Gastrocnemius medialis (tissue), 4 donors: ENCODE data around the gene REEP1. TPM values are rescaled to one million over a fixed set of nuclear protein-coding genes. Genes with fewer than 3 reads are reported as not detected.

Experiments
- ATAC-seq, 2 donors: fragments of 150-250 bp; one replicate each; pipeline ENCODE4 v1.9.1; 2016
- DNase-seq, 2 donors: peaks; one replicate each; pipeline ENCODE4 v3.0.0-alpha.2; 2019
- H3K27ac ChIP-seq, 4 donors: fragments of 200-600 bp; sonication (generic); 1 replicate in 1 of 4; 2 replicates in 3 of 4; pipeline ENCODE4 v1.5.1; 2016 to 2018; ENCODE audit warnings: mild to moderate bottlenecking in 2 of 4, moderate library complexity in 1 of 4
- H3K27me3 ChIP-seq, 3 donors: fragments of 200-600 bp; sonication (generic) in 2 of 3; 1 replicate in 1 of 3; 2 replicates in 2 of 3; pipeline versions ENCODE4 v1.5.1 to v1.6.0; 2016 to 2019; ENCODE audit warnings: mild to moderate bottlenecking in 1 of 3, moderate library complexity in 1 of 3
- H3K36me3 ChIP-seq, 2 donors: fragments of 200-600 bp; sonication (generic) in 1 of 2; one replicate each; pipeline ENCODE4 v1.5.1; 2017 to 2018
- H3K4me1 ChIP-seq, 2 donors: fragments of 200-600 bp; sonication (generic) in 1 of 2; one replicate each; pipeline ENCODE4 v1.5.1; 2016 to 2017; ENCODE audit warnings: mild to moderate bottlenecking in 2 of 2
- H3K4me3 ChIP-seq, 4 donors: fragments of 200-600 bp; sonication (generic) in 3 of 4; 1 replicate in 1 of 4; 2 replicates in 3 of 4; pipeline ENCODE4 v1.5.1; 2016 to 2019; ENCODE audit warnings: mild to moderate bottlenecking in 2 of 4
- H3K9me3 ChIP-seq, 3 donors: fragments of 200-600 bp; sonication (generic) in 2 of 3; 1 replicate in 1 of 3; 2 replicates in 2 of 3; pipeline ENCODE4 v1.5.1; 2016 to 2019
- CTCF ChIP-seq, 5 experiments: fragments of 450-650 bp in 3 of 5; fragments of 200-600 bp in 2 of 5; sonication (generic) in 2 of 5; IDR thresholded peaks in 4 of 5; conservative IDR thresholded peaks in 1 of 5; 1 replicate in 4 of 5; 2 replicates in 1 of 5; pipeline ENCODE4 v1.5.1; 2016 to 2019; ENCODE audit warnings: antibody characterized with exemption in 5 of 5, mild to moderate bottlenecking in 3 of 5, moderate library complexity in 3 of 5
- POLR2A ChIP-seq, 2 donors: fragments of 450-650 bp; IDR thresholded peaks; one replicate each; pipeline ENCODE4 v1.6.1; 2017; ENCODE audit warnings: antibody characterized with exemption in 2 of 2, mild to moderate bottlenecking in 2 of 2, moderate library complexity in 2 of 2
- in situ Hi-C, 4 donors: fragments of 200-750 bp; cut with MboI; loops; one replicate each; pipeline versions ENCODE4 v1.15.0 to v1.8.0; 2017; ENCODE audit warnings: low sequenced_read_pairs in 4 of 4
- intact Hi-C: fragments of 100-400 bp; cut with DNase I; formaldehyde crosslinking; loops from one replicate; pipeline ENCODE4 v1.15.1; 2023; ENCODE audit warnings: low total_unique reads
- total RNA-seq, 4 donors: library from RNA; depleted of rRNA; stranded (reverse); fragments of >200 nt; gene quantifications; one replicate each; pipeline versions ENCODE4 v1.1.0 to v1.2.3, GENCODE V29; 2016

The REEP1 gene
- total RNA-seq, 4 donors from 2014 or later = 4.2 to 16.0 (median 6.3) TPM

DNA sequence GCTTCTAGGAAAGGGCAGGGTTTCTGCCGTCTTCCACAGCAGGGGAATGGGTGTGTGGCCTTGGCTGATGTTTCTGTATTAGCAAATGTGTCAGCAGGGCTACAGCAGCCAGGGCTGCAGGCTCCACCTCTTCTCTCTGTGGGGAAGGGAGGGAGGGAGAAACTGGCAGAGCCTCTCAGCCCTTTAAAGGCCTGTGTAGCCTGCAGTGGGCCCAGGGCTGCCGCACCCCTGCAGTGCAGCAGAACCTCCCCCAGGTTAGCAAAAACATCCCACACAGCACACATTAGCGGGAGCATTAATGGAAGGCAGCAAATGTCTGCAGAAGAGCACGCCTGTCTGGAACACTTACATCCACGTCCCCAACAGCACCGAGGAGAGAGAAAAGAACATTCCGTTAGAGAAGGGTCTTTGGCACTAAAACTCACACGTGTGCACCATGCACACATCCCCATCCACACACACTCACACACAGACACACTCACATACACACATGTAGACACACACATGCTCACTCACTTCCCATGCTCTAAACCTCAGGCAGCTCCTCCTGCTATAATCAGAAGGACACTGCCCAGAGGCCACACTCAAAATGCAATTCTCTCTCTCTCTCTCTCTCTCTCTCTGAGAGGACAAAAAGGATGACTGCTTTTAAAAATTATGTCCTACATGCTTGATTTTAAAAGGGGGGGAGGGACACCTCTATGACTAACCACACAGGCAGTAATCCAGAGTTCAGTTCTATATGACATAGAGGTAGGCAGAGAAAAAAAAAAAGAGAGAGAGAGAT, 114.1 kb downstream of the REEP1 start:
- H3K4me3 ChIP-seq = no peak overlapping the region

GRCh38 chr2:86221066-86221684, 116.3 kb downstream of the REEP1 start:
- Histone ChIP-seq H3K4me3 (no peak overlapping the region), H3K36me3 (no peaks in the 10 kb centered on the region), H3K27me3 (no peaks in the 10 kb centered on the region), H3K27ac (peak overlapping the region in 1 of 4 donors; percentile 5), H3K9me3 (no peaks in the 10 kb centered on the region), H3K4me1 (peaks cover 36 to 45% of the 10 kb centered on the region in 2 donors)
- peak; percentile 72 to 95 (median 89) for TF ChIP-seq CTCF (IDR thresholded peaks at IDR 0.05 in 4 of 5, conservative IDR thresholded peaks at IDR 0.05 in 1 of 5)
- no peak for TF ChIP-seq POLR2A (IDR thresholded peaks at IDR 0.05)
- DNase-seq (no peak), ATAC-seq (peak; percentile 14 to 61)
- intact Hi-C loops (loop anchor here (1.0 to 10.0 kb wide), 4 partner anchors 76 to 404 kb away; partner anchors contain the start of genes KDM3A and RNF103), in situ Hi-C loops (loop anchor here in 3 of 4 donors (5.0 to 25.0 kb wide), 4 partner anchors 144 to 391 kb away; partner anchors contain the start of genes CHMP3 (in 1 of the 3) and RNF103 (in 1 of the 3))

More for the DNA sequence above, 114.1 kb downstream of the REEP1 start:
- H3K27me3 ChIP-seq = no peaks in the 10 kb centered on the region
- peak in 1 of 2 donors; percentile 38 for ATAC-seq
- H3K9me3 ChIP-seq = no peaks in the 10 kb centered on the region
- intact Hi-C loops (loop anchor here (10.0 kb wide), 2 partner anchors 221 to 401 kb away; partner anchors contain the start of genes KDM3A and RNF103), in situ Hi-C loops (loop anchor here in 3 of 4 donors (5.0 to 25.0 kb wide), 4 partner anchors 141 to 389 kb away; partner anchors contain the start of genes CHMP3 (in 1 of the 3) and RNF103 (in 1 of the 3))
- no peaks in the 10 kb centered on the region for H3K36me3 ChIP-seq
- H3K27ac ChIP-seq = peak overlapping the region; percentile 68 to 84 (median 79)
- peaks cover 36 to 39% of the 10 kb centered on the region in 2 donors for H3K4me1 ChIP-seq
- no peak for TF ChIP-seq POLR2A (IDR thresholded peaks at IDR 0.05)
- TF ChIP-seq CTCF (IDR thresholded peaks at IDR 0.05 in 4 of 5, conservative IDR thresholded peaks at IDR 0.05 in 1 of 5) = no peak
- DNase-seq = no peak

DNA sequence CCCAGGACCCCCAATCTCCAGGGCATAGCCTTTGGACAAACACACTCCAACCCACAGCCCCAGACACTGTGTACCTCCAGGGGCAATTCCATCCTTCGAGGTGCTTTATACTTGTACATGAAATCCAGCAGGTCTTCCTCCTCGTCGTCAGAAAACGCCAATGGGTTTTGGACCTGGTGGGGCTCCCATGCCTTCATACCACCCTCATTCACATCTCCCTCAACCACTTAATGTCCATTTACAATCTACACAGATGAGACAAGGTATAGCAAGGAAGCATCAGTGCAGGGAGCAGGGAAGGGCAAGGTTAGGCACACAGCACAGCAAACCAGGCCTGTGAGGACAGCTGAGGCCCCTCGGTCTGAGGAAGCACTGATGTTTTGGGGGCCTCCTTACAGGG, 117.5 kb downstream of the REEP1 start:
- ATAC-seq (no peak), DNase-seq (no peak)
- Histone ChIP-seq H3K27me3 (no peaks in the 10 kb centered on the region), H3K4me1 (peaks cover 27 to 36% of the 10 kb centered on the region in 2 donors), H3K9me3 (no peaks in the 10 kb centered on the region), H3K4me3 (no peak overlapping the region), H3K36me3 (no peaks in the 10 kb centered on the region), H3K27ac (no peak overlapping the region)
- in situ Hi-C loops (loop anchor here in 3 of 4 donors (5.0 to 25.0 kb wide), 4 partner anchors 145 to 392 kb away; partner anchors contain the start of genes CHMP3 (in 1 of the 3) and RNF103 (in 1 of the 3)), intact Hi-C loops (loop anchor here (2.0 to 10.0 kb wide), 3 partner anchors 77 to 405 kb away; partner anchors contain the start of genes KDM3A and RNF103)
- no peak for TF ChIP-seq CTCF (IDR thresholded peaks at IDR 0.05 in 4 of 5, conservative IDR thresholded peaks at IDR 0.05 in 1 of 5)
- TF ChIP-seq POLR2A (IDR thresholded peaks at IDR 0.05) = no peak

- in situ Hi-C loops = loop anchor here in 2 of 4 donors (10.0 to 25.0 kb wide), 3 partner anchors 147 to 394 kb away; partner anchors contain the start of genes CHMP3 (in 1 of the 2) and RNF103 (in 1 of the 2)
- no peak overlapping the region for H3K4me3 ChIP-seq
- no peak for TF ChIP-seq CTCF (IDR thresholded peaks at IDR 0.05 in 4 of 5, conservative IDR thresholded peaks at IDR 0.05 in 1 of 5)
- H3K27ac ChIP-seq = no peak overlapping the region
- peaks cover 0 to 17% of the 10 kb centered on the region in 2 donors for H3K36me3 ChIP-seq
- H3K9me3 ChIP-seq = no peaks in the 10 kb centered on the region
- DNase-seq (no peak), ATAC-seq (no peak)
- intact Hi-C loops = no loop called here
- peaks cover 9 to 18% of the 10 kb centered on the region in 2 donors for H3K4me1 ChIP-seq
- no peaks in the 10 kb centered on the region for H3K27me3 ChIP-seq
Measured at GRCh38 chr2:86218124-86218523, 119.3 kb downstream of the REEP1 start.
